NCI-H2081 treated with DMSO at 0.1 percent for 48 hours (cell line): Measurements from ENCODE around the gene CAMKK1.

Source experiments
- DNase-seq: peaks from one replicate; lab custom pipeline; 2025; lab: John Stamatoyannopoulos, UW

CAMKK1 gene

DNA sequence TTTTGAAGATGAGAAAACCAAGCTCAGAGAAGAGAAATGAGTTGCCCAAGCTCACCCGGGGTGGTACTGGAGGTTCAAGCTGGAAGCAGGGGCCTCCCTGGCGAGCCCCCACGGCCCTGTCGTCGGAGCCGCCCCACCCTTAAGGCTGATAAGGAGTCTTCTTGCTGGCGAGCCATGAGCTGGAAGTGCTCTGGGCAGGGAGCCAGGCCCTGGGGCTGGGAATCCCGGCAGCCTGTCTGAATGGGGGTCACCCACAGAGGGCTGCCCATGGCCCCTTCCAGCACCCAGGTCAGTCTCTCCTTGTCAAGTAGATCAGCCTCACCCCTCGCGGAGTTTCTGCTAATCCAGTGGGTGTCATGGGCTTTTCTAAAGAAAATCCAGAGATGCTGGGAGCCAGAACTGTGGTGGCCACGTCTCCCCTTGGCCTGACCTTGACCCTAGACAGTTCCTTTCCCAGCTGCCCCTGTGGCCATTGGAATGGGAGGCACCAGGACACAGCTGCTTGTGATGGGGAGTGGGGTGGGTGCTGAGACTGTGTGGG is 24.6 kb upstream of the CAMKK1 start:
- DNase-seq = no peak

DNA sequence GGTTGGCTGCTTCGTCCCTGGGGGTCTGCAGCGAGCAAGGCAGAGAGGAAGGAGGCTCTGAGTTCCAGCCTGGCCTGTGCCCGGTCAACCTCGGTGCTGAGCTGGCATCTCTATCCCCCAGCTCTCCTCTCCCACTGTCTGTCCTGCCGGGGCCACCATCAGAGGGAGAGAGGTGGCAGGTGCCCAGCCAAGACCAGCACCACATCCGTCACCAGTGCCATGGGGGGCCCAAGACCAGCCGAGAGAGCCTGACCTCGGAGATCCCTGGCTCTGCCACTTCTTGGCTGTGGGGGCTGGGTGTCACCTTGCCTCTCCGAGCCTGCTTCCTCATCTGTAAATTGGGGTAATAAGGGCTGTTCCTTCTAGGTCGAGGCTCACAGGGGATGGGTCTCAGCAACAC is 24.0 kb upstream of the CAMKK1 start:
- DNase-seq = no peak

DNA sequence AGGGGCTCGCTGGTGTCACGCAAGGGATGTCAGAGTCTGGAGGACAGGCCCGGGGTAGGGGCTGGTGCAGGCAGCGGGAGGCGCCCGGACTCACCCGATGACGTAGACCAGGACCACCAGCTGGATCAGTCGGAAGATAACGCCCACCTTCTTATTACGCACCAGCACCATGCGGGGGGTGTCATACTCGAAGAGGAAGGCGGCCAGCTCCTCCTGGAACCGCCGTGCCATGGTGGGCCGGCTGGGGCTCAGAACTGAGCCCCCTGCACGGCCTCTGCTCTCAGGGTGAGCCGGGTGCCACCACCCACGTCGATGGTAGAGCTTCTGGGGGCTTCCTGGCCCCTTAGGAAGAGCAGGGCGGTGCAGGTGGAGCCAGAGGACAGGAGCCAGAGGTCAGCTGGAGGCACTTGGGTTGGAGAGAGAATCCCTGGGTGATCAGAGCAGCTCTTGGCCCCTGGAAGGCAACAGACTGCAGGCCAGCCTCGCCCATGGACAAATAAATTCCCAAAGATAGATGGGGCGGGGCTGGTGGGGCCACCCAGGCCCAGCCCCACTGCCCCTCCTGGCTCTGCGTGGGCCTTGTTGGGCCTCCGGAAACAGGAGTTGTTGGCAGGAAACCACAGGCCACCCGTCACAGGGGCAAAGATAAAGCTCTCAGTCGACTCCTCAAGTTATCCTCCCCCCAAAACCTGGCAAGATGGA is 23.3 kb upstream of the CAMKK1 start, which contains the start of gene P2RX1:
P2RX1 (minus strand) TSS at position 471 of the 702 bp plus-strand sequence; CDS start at position 231, 240 bp downstream.
- no peak for DNase-seq

DNA sequence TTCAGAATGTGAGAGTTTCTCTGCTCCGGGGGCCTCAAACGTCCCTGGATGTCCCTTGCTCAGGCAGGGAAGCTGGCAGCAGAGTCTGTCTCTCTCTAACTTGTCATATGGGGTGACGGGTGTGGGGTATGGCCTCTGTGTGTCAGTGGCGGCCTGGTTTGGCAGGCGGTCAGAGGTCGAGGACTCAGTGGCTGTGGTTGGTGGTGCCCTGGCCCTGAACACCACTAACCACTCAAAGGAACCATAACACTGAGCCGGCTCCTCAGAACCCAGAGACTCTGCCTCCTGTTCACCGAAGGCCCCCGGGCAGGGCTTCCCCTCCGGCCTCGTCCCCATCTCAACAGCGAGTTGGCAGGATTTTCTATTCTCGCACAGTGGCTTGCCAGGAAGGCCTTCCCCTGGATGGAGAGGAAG is 22.7 kb upstream of the CAMKK1 start:
- DNase-seq = no peak

DNA sequence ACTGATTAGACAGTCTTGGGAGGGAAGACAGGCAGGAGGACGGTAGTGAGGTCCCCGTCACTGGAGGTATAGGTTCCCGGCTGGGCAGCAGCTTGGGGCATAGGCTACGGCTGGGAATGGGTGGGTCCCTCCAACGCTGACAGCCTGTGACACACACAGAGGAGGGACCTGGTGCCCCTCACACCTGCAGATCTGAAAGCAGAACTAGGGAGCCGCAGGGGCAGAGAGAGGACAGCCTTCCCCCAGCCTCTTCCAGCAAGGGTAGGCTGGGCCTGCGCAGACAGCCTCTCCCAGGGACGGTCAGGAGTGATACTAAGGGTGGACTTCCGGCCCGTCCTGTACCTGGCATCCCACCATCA is 21.4 kb upstream of the CAMKK1 start:
- no peak for DNase-seq

DNA sequence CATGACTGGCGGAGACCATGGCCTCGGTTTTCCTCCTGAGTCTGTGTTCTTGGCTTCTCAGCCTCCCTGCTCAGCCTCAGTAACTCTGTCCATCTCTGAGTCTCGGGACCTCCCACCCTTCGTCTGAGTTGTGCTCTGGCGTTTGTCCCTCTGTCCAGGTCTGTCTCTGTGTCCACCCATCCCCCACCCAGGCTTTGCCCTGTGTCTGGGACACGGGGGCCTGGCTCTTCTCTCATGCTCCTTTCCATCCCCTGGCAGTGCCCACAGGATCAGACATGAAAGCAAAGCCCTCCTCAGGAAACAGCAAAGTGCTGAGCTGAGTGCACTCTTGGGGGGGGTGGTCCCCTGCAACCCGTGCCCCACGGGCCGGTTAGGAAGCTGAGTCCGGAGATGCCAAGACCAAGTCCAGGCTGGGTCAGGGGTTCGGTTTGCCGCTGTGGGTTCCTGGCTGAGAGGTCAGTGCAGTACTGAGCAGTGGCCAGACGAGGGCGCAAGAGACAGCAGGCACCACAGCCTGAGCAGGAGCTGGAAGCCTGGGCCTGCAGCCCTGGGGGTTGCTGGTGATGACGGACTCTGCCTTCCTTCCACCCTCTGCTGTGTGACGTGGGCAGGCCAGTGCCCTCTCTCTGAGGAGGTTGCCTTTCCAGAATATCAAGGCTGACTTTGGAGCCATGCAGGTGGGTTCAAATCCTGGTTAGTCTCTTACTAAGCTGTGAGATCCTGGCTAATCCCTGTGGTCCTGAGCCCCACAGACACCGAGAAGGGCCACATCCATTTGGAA is 20.9 kb upstream of the CAMKK1 start:
- DNase-seq = no peak

DNA sequence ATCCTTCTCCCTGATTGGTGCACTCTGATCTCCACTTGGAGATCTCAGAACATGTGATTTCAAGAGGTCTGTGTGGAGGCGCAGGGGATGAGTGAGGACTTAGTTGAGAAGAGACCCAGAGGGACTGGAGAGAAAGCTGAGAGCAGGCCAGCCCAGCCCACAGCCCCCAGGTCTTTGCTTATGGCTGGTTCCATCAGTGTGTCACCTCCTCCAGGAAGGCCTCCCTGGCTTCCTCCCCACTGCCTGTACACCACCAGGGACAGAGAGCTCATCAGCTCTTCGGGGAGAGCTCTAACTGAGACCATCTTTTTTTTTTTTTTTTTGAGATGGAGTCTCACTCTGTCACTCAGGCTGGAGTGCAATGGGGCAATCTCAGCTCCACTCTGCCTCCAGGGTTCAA is 20.0 kb upstream of the CAMKK1 start:
- no peak for DNase-seq

DNA sequence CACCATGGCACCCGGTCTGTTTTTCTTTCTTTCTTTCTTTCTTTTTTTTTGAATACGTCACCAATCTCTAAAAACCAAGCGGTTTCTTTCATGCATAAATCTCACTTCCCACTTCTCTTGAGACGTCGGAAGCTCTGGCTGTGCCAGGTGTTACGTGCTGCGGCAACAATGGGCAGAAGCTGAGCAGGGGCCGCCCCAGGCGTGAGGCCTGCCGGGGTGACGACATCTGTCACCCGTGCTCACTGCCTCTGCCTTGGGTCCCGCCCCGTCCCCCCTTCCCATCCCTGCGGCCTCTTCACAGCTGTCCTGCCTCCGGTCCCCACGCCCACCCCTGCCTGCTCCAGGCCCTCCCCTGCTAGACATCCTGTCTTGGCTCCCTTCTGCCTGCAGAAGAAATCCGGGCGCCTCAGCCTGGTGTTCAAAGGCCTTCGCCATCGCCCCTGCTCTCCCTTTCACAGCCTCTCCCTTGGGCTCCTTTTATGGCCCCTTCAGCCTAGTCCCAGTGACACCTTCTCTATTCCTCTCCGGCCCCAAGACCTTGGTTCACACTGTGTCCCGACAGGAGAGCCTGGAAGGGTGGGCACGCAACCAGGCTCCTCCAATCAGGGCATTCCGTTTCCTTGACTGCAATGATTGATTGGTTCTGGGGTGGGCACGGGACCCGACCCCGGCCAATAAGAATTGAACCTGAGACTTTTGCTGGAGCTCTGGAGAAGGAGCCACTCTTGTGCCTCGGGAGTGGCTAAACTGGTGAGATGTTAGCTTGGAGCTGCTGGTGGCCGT is 18.6 kb upstream of the CAMKK1 start:
- no peak for DNase-seq

DNA sequence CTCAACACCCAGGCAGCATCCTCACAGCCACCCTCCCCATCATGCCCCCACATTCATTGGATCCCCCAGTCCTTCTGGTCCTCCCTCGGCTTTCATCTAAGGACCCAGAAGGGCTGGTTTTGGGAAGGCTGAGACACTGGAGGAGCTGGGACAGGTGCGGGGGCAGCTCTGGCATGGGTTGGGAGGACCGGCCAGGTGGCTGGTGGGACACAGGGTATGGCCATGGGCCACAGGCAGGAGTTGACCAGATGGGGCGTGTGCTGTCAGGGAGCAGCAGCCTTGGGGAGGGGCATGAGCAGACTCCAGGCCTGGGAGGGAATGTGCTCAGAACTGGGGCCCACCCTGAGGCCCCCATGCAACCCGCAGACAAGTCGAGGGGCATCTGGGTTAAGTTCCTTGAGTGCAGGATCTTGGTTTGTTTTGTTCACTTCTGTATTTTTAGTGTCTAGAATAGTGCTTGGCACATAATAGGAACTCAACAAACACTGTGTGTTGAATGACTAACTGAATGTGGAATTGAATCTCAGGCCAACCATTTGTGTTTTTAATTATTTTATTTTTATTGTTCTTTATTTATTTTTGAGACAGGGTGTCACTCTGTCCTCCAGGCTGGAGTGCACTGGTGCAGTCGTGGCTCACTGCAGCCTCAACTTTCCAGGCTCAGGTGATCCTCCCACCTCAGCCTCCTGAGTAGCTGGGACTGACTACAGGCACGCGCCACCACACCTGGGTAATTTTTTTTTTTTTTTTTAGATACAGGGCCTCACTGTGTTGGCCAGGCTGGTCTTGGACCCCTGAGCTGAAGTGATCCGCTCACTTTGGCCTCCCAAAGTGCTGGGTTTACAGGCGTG is 17.8 kb upstream of the CAMKK1 start:
- DNase-seq = no peak

DNA sequence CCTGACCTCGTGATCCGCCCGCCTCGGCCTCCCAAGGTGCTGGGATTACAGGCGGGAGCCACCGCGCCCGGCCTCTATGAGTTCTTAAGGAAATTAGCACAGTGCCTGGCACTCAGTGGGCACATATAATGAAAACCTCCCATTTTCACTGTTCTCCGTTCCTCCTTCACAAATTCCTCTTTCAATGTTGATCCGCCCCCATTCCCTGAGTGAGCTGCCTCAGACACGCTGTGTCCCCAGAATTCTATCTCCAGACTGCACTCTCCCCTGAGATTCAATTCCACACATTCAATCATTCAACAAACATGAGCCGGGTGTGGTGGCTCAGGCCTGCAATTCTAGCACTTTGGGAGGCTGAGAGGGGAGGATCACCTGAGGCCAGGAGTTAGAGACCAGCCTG is 16.4 kb upstream of the CAMKK1 start:
- DNase-seq = no peak

DNA sequence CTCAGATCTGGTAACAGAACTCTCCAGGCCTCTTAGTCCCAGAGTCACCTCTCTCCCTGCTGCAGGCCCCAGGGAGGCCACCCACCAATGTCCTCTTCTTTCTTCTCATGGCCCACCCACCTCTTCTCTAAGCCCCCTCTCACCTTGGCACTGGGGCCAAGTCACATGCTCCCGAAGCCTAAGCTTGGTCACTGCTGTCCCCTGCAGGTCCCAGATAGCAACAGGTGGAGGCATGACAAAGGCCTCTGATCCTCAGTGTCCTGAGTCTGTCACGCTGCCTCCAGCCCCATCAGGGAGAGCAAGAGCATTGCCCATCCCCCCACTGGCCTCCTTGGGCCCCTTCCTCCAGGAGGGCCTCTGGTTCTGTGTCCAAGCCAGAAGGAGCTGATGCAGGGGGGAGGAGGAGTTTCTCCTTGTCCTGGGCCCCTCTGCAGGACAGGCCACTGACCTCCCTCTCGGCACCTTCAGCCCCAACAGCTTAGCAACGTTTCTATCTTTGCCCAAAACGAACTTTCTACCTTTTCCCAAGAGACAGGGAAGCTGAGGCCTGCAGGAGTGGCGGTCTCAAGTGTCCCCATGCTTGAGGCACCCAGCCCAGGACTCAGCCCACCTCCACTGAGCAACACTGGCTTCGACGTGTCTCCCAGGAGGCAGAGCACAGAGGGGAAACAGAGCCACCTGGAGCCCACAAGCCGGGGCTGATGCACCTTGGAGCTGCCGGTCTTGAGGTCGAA is 14.8 kb upstream of the CAMKK1 start:
- DNase-seq = no peak

DNA sequence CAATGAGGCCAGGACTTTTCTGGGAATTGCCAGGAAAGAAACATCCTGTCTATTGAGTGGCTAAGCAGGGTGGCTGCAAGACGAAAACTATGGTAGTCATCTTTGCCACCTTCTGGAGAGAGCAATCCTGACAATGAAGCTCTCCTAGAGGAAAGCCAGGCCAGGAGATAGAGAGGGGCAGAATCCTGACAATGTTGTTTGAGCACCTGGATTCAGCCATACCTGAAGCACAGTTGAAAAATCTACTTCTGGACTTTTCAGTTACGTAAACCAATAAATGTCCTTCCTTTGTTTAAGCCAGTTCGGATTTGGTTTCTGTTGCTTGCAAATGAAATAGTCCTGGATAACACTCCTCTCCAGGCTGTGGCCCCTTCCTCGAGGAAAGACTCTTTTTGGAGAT is 14.0 kb upstream of the CAMKK1 start:
- no peak for DNase-seq

DNA sequence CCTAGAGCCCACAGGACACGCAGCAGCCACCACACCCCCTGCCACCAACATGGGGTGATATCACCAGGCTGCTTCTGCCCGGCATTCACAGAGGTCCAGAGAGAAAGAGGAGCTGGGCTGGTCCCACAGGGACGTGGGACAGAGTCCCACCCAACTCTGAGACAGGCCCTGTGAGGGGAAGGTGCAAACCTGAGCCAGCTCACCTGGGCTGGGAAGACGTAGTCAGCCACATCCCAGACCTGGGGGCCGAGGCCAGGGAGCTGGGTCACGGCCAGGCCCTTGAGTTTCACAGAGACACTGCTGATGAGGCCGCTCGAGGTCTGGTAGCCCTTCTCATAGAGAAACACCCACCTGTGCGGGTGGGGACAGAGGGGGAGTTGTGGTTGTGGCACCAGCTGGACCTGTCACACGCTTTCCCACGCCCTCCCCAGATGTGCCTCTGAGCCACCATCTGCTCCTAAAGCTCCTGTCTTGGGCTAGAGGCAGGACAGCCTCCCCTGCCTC is 12.2 kb upstream of the CAMKK1 start:
- DNase-seq = no peak

DNA sequence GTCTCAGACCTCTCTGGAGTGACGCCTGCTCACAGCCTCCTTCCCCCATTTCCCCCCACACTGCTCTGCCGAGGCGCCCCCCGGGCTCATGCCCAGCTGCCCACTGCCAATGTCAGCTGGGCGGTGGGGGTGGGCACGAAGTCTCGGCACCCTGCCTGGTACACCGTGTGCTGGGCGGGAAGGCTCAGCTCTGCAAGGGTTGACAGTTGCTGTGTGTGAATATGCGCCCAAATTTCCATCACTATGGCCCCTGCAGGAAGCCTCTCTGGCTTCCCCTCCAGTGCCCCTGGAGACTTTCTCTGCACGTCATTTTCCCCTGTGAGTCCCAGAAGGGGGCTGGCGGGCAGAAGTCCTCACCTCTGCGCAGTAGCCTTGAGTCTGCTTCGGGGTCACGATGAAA is 11.6 kb upstream of the CAMKK1 start:
- DNase-seq = no peak

DNA sequence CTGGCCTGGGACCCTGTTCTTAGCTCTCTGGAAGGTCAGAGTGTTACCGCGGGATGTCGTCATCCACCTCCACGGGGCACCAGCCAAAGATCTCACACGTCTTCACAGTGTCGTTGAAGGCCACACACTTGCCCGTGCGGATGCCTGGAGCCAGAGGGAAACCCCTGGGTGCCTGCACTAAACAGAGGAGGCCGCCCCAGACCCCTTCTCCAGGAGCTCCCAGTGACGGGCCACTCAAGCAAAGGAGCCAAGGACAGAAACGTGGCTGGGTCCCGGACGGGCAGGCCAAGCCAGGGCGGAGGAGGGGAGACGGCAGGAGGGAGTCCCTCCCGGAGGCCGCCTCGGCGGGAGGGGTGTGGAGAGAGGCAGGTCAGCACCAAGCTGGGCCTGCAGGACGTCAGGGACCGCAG is 11.0 kb upstream of the CAMKK1 start:
- no peak for DNase-seq

DNA sequence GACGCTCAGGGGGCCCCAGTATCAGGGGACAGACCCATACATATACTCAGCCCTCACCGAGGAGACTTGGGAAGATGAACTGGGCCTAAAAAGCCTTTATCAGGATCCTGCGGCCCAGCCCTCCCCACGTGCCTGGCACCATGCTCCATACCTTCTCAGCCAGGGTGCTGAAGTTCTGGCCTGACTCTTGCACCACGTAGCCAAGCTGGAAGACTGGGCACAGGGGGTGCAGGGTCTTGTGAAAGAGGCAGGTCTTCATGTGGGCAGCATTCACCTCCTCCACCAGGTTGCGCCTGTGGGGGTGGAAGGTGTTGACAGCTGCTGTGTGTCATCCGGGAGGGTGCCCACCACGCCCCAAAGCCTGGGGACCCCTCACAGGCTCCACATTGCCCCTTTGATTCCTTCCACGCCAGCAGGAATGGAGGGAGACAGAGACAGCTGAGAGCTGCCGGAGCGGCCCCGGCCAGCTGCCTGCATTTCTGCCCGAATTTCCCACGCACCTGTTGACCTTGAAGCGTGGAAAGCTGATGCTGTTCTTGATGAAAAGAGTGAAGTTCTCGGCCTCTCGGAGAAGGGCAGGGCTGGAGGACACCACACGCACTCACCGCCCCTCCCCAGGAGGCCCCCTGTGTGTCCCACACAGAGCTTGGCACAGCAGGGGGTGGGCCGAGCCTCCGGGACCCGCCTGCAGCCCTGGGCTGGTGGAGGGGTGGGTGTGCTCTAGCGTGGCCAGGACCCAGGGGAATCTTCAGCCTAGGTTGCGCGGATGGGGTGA is 10.4 kb upstream of the CAMKK1 start:
- DNase-seq = no peak

DNA sequence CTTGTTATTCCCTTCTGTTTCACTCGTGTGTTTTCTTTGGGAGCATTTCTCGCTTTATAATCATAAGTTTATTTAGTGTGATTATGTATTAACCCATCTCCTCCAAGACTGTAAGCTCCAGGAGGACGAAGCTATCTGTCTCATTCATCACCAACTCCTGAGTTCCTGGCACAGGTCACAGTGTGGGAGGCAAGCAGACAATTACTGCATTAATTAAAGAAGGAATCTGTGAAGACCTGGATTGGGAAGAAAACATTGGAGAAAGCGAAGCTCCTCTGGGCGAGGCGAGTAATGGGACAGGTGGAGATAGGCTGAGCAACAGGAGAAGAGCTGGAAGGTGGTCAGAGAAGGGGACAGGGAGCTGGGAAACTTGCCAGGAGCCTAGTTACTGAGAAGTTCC is 7.8 kb upstream of the CAMKK1 start:
- DNase-seq = no peak

DNA sequence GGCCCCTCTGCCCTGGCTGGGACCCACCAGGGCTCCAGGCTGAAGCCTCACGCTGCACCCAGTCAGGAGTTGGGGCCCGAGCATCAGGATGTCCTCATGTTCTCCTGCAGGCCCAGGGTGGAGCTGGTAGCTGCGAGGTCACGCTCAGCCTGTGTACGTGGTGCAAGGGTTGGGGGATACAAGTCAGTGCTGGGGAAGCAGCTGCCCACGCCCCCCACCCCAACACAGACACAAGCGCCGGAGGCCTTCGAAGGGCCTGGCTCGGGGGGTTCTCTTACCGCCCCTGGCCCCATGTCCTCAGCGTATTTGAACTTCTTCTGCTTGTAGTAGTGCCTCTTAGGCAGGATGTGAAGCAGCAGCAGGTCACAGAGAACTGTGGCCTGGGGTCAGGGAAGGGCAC is 4.9 kb upstream of the CAMKK1 start:
- no peak for DNase-seq

DNA sequence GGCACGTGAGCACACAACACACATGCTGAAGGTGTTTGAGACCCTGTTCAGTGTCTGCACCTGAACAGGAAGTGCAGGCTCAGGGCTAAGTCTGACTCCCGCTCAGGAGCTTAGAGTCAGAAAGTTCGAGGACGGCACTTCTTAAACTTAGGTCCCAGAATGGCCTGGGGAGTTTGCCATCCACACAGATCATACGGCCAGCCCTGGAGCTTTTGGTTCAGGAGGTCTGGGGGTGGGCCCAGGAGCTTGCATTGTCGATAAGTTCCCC is 4.0 kb upstream of the CAMKK1 start:
- no peak for DNase-seq
